A673 (cell line): ENCODE data around the gene EYS.

Source experiments
- CTCF ChIP-seq: fragments of 300-800, 200-600 bp; sonication (generic); conservative IDR thresholded peaks from 2 replicates; pipeline ENCODE4 v1.5.1; 2017; ENCODE audit warnings: low read depth, mild to moderate bottlenecking, antibody characterized with exemption, low read length, moderate library complexity, mixed read lengths
- EZH2 ChIP-seq: fragments of 200-600 bp; sonication (generic); IDR thresholded peaks from 2 replicates; pipeline ENCODE4 v1.6.1; 2017; ENCODE audit warnings: borderline replicate concordance, low read depth, mild to moderate bottlenecking, mixed read lengths, antibody characterized with exemption, low read length; ENCODE audit not compliant: poor library complexity, severe bottlenecking

DNA sequence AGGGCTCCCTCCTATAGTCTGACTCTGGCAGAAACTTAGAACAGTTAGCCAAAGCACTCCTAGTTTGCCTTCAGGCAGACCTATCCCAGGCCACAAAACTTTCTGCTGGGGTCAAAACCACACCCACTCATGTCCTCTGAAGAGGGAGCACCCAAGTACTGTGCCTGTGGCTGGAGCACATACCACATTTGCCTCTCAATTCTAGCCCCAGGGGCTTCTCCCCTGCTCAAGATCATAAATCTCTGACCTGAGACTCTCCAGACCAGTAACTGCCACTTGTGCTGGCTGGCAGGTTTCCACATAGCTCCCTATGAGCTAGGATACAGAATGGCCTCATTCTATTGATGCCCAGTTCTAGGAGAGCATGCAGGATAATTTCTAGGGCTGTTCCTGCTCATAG is 781.0 kb downstream of the EYS start:
- TF ChIP-seq CTCF, result no peak
- no peak for TF ChIP-seq EZH2
